ENCODE results near the gene EXOC8. TPM values are rescaled to one million over a fixed set of nuclear protein-coding genes. Genes with fewer than 3 reads are reported as not detected.

EXOC8 gene
- total RNA-seq, 1 donor from 2014 or later, result 20.6 TPM

DNA sequence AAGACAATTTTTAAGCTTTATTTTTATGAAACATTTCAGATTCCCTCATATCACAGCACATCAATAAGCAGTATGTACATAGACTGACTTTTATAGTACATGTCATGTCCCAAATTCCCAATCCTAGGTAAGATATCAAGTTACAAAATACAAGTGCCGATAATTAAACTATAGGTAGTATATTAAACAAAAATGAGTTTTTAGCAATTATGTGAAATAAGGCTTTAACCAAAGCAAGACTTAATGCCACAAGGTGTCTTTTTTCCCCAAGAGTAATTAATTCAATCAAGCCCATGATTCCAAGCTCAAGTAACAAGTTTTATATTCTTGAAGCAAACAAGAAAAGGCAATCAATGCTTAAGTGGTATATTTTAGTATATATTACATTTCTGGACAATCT is 4.9 kb downstream of the EXOC8 start:
- Histone ChIP-seq H3K9me3 (no peaks in the 10 kb centered on the region), H3K36me3 (peaks cover 9% of the 10 kb centered on the region), H3K27ac (no peak overlapping the region), H3K4me3 (peak overlapping the region; percentile 90), H3K4me1 (peaks cover 45% of the 10 kb centered on the region), H3K27me3 (ENCODE audit: low read depth) (no peaks in the 10 kb centered on the region)
- no peak for DNase-seq
- TF ChIP-seq, protein P1, sequence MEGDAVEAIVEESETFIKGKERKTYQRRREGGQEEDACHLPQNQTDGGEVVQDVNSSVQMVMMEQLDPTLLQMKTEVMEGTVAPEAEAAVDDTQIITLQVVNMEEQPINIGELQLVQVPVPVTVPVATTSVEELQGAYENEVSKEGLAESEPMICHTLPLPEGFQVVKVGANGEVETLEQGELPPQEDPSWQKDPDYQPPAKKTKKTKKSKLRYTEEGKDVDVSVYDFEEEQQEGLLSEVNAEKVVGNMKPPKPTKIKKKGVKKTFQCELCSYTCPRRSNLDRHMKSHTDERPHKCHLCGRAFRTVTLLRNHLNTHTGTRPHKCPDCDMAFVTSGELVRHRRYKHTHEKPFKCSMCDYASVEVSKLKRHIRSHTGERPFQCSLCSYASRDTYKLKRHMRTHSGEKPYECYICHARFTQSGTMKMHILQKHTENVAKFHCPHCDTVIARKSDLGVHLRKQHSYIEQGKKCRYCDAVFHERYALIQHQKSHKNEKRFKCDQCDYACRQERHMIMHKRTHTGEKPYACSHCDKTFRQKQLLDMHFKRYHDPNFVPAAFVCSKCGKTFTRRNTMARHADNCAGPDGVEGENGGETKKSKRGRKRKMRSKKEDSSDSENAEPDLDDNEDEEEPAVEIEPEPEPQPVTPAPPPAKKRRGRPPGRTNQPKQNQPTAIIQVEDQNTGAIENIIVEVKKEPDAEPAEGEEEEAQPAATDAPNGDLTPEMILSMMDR (IDR thresholded peaks at IDR 0.05), result no peak
- no peak for ATAC-seq
- intact Hi-C loops (cut with DNase I), result no loop called here

DNA sequence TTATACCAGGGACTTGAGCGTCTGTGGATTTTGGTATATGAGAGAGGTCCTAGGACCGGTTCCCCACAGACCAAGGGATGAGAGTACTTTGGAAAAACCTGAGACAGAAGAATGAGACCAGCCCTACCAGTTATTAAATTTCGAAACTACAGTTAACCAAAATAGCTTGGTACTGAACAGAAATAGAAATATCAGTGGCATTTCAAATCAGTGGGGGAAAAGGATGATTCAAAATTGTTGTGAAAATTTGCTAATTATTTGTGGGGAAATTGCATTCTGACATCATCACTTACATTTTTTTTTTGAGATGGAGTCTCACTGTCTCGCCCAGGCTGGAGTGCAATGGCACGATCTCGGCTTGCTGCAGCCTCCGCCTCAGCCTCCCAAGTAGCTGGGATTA is 8.2 kb downstream of the EXOC8 start:
- Histone ChIP-seq H3K9me3 (no peaks in the 10 kb centered on the region), H3K4me1 (peaks cover 20% of the 10 kb centered on the region), H3K27me3 (ENCODE audit: low read depth) (no peaks in the 10 kb centered on the region), H3K27ac (no peak overlapping the region), H3K36me3 (peaks cover 7% of the 10 kb centered on the region), H3K4me3 (no peak overlapping the region)
- TF ChIP-seq, protein P1 (IDR thresholded peaks at IDR 0.05), result no peak
- no peak for DNase-seq
- intact Hi-C loops (cut with DNase I), result no loop called here
- no peak for ATAC-seq

DNA sequence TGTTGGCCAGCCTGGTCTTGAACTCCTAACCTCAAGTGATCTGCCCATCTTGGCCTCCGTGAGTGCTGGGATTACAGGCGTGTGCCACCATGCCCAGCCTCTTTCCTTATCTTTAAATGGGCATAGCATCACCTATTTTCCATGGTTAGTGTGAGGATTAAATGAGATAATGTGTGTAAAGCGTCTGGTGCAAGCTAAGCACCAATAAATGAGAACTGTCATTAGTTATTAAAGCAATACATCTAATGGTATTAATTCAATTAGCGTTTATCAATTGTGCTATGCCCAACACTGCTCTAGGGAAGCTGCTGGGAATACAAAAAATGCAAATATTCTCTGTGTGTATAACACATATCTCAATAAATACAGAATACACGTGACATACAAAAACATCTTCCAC is 10.0 kb downstream of the EXOC8 start:
- H3K27ac ChIP-seq, result no peak overlapping the region
- intact Hi-C loops (cut with DNase I), result no loop called here
- H3K9me3 ChIP-seq, result no peaks in the 10 kb centered on the region
- DNase-seq, result no peak
- H3K4me1 ChIP-seq, result peaks cover under 1% of the 10 kb centered on the region
- TF ChIP-seq, protein P1 (IDR thresholded peaks at IDR 0.05), result no peak
- H3K36me3 ChIP-seq, result no peaks in the 10 kb centered on the region
- no peak overlapping the region for H3K4me3 ChIP-seq
- no peaks in the 10 kb centered on the region for H3K27me3 ChIP-seq (ENCODE audit: low read depth)
- ATAC-seq, result no peak

DNA sequence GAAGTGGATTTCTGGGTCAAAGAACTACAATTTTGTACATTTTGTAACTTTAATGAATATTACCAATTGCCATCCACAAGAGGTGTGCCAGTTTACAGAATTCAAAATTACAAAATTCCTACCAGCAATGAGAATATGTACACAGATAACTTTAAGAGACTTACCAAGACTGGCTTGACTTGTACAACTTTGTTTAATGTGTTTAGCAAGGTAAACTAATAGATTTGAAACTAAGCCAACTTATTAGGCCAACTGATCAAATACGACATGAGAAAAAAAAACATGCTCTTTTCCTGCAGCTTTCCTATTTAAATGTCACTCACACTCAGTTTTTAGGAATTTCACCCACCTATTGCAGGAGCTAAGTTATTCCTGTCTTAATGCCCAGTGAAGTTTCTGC is 11.4 kb downstream of the EXOC8 start:
- TF ChIP-seq, protein P1 (IDR thresholded peaks at IDR 0.05), result no peak
- no peak overlapping the region for H3K27ac ChIP-seq
- no peaks in the 10 kb centered on the region for H3K9me3 ChIP-seq
- no peaks in the 10 kb centered on the region for H3K27me3 ChIP-seq (ENCODE audit: low read depth)
- intact Hi-C loops (cut with DNase I), result no loop called here
- H3K36me3 ChIP-seq, result no peaks in the 10 kb centered on the region
- ATAC-seq, result no peak
- no peaks in the 10 kb centered on the region for H3K4me1 ChIP-seq
- no peak for DNase-seq
- H3K4me3 ChIP-seq, result no peak overlapping the region

DNA sequence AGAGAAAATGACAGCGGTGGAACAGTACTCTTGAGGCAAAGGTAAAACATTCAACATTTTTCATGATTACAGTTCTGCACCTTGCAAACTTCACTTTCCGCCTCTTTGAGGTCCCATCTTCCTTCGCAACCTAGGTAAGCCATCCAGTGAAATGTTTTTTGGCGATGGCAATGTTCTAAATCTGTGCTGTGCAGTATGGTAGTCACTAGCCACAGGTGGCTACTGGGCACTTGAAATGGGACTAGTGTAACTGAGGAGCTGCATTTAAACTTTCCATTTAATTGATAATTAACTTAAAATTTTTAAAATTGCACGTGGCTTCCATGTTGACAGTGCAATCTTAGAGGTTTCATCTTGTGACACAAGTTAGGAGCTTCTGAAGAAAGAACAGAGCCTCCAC is 13.0 kb downstream of the EXOC8 start:
- TF ChIP-seq, protein P1 (IDR thresholded peaks at IDR 0.05), result no peak
- Histone ChIP-seq H3K4me1 (no peaks in the 10 kb centered on the region), H3K27me3 (ENCODE audit: low read depth) (no peaks in the 10 kb centered on the region), H3K9me3 (no peaks in the 10 kb centered on the region), H3K4me3 (no peak overlapping the region), H3K27ac (no peak overlapping the region), H3K36me3 (no peaks in the 10 kb centered on the region)
- DNase-seq (no peak), ATAC-seq (no peak)
- intact Hi-C loops (cut with DNase I), result no loop called here
